C4-2B (cell line): ENCODE data around the gene TOLLIP.
"Not testable (repeated sequence)": the region's sequence is repeated elsewhere in the genome, so short reads cannot be mapped to it uniquely, and the experiment has no call there.

ENCODE experiments used
- ZFX ChIP-seq: fragments of 450-650 bp; IDR thresholded peaks from 2 replicates; pipeline ENCODE4 v1.6.1; 2017
- TF ChIP-seq, protein P1 (sequence below): fragments of 450-650 bp; conservative IDR thresholded peaks from 2 replicates; pipeline ENCODE4 v1.5.1; 2017; ENCODE audit warnings: mild to moderate bottlenecking

DNA sequence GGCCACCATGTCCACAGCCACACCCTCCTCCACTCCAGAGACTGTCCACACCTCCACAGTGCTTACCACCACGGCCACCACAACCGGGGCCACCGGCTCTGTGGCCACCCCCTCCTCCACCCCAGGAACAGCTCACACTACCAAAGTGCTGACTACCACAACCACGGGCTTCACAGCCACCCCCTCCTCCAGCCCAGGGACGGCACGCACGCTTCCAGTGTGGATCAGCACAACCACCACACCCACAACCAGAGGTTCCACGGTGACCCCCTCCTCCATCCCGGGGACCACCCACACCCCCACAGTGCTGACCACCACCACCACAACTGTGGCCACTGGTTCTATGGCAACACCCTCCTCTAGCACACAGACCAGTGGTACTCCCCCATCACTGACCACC is 64.9 kb downstream of the TOLLIP start:
- TF ChIP-seq, protein P1, sequence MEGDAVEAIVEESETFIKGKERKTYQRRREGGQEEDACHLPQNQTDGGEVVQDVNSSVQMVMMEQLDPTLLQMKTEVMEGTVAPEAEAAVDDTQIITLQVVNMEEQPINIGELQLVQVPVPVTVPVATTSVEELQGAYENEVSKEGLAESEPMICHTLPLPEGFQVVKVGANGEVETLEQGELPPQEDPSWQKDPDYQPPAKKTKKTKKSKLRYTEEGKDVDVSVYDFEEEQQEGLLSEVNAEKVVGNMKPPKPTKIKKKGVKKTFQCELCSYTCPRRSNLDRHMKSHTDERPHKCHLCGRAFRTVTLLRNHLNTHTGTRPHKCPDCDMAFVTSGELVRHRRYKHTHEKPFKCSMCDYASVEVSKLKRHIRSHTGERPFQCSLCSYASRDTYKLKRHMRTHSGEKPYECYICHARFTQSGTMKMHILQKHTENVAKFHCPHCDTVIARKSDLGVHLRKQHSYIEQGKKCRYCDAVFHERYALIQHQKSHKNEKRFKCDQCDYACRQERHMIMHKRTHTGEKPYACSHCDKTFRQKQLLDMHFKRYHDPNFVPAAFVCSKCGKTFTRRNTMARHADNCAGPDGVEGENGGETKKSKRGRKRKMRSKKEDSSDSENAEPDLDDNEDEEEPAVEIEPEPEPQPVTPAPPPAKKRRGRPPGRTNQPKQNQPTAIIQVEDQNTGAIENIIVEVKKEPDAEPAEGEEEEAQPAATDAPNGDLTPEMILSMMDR = not testable (repeated sequence)
- not testable (repeated sequence) for TF ChIP-seq ZFX
